H1 (cell line): ENCODE data around the gene APLP2. TPM values are rescaled to one million over a fixed set of nuclear protein-coding genes. Genes with fewer than 3 reads are reported as not detected.

Source experiments
- CTCF ChIA-PET: fragments of 300-600 bp; sonication (Branson Sonifier 250); formaldehyde crosslinking; loops from one replicate; lab custom pipeline; 2021; ENCODE audit not compliant: partially characterized antibody; lab: Charles Lee
- POLR2A ChIA-PET: fragments of 300-600 bp; sonication (Branson Sonifier 250); formaldehyde crosslinking; loops from one replicate; lab custom pipeline; 2021; ENCODE audit warnings: inconsistent platforms; ENCODE audit not compliant: partially characterized antibody; lab: Charles Lee
- DNase-seq, 2 experiments: peaks; one replicate each; pipeline versions ENCODE4 v3.0.0 to v3.0.0-alpha.2; 2010 to 2022; ENCODE audit warnings: low spot score in 2 of 2, low read depth in 1 of 2, mixed read lengths in 1 of 2
- FAIRE-seq: peaks from 2 replicates; lab custom pipeline; 2011; peaks lifted over from hg19 to GRCh38; lab: Jason Lieb, UNC
- H2AFZ ChIP-seq: 2 replicates; pipeline ENCODE4 v1.8.1; 2012; ENCODE audit warnings: low read length, inconsistent platforms
- H2AK5ac ChIP-seq: 2 replicates; pipeline ENCODE4 v1.6.1; 2013; ENCODE audit warnings: low read depth, low read length
- H2BK120ac ChIP-seq: replicated peaks from 2 replicates; pipeline ENCODE3; 2013; ENCODE audit warnings: low read depth, low read length, inconsistent platforms
- H2BK12ac ChIP-seq: 2 replicates; pipeline ENCODE4 v1.6.1; 2013; ENCODE audit warnings: low read depth, low read length
- H2BK15ac ChIP-seq: 2 replicates; pipeline ENCODE4 v1.6.1; 2013; ENCODE audit warnings: low read length
- H2BK20ac ChIP-seq: 2 replicates; pipeline ENCODE4 v1.6.1; 2013; ENCODE audit warnings: low read length
- H2BK5ac ChIP-seq: 2 replicates; pipeline ENCODE4 v1.6.1; 2013; ENCODE audit warnings: low read depth, low read length
- H3K14ac ChIP-seq: 2 replicates; pipeline ENCODE4 v1.6.1; 2013; ENCODE audit warnings: inconsistent platforms; ENCODE audit not compliant: insufficient read length
- H3K18ac ChIP-seq: 2 replicates; pipeline ENCODE4 v1.6.1; 2013; ENCODE audit warnings: low read length; ENCODE audit errors: extremely low read depth
- H3K23ac ChIP-seq: 2 replicates; pipeline ENCODE4 v1.6.1; 2013; ENCODE audit warnings: inconsistent platforms; ENCODE audit not compliant: insufficient read length
- H3K23me2 ChIP-seq: 2 replicates; pipeline ENCODE4 v1.6.1; 2013; ENCODE audit warnings: low read depth, low read length
- H3K27ac ChIP-seq: 2 replicates; pipeline ENCODE4 v1.6.1; 2011; ENCODE audit warnings: low read depth, low read length, inconsistent platforms
- H3K27me3 ChIP-seq, 4 experiments: replicated peaks in 1 of 4; 1 replicate in 1 of 4; 2 replicates in 3 of 4; pipeline versions ENCODE4 v1.6.1 to v1.8.1; 2011 to 2013; ENCODE audit warnings: low read length in 3 of 4, mild to moderate bottlenecking in 3 of 4, inconsistent platforms in 2 of 4, mixed read lengths in 2 of 4, moderate library complexity in 1 of 4; ENCODE audit not compliant: control insufficient read depth in 3 of 4, insufficient read depth in 3 of 4; ENCODE audit errors: extremely low read depth in 1 of 4
- H3K36me3 ChIP-seq, 4 experiments: 2 replicates each; pipeline versions ENCODE4 v1.6.1 to v1.8.1; 2011 to 2013; ENCODE audit warnings: mild to moderate bottlenecking in 4 of 4, low read length in 3 of 4, moderate library complexity in 2 of 4, control low read depth in 1 of 4, inconsistent platforms in 1 of 4; ENCODE audit not compliant: insufficient read depth in 4 of 4, control insufficient read depth in 2 of 4
- H3K4ac ChIP-seq: replicated peaks from 2 replicates; pipeline ENCODE3; 2013; ENCODE audit warnings: low read length, low read depth, mixed read lengths, inconsistent platforms; ENCODE audit not compliant: insufficient read length
- H3K4me1 ChIP-seq, 4 experiments: replicated peaks in 1 of 4; 1 replicate in 1 of 4; 2 replicates in 3 of 4; pipeline versions ENCODE4 v1.6.1 to v1.8.1; 2011 to 2013; ENCODE audit warnings: low read length in 3 of 4, inconsistent platforms in 2 of 4, mixed read lengths in 1 of 4; ENCODE audit not compliant: insufficient read depth in 4 of 4, control insufficient read depth in 3 of 4
- H3K4me2 ChIP-seq, 2 experiments: 2 replicates each; pipeline versions ENCODE4 v1.6.1 to v1.8.1; 2011 to 2013; ENCODE audit warnings: low read depth in 2 of 2, low read length in 2 of 2, control low read depth in 1 of 2, inconsistent platforms in 1 of 2, mild to moderate bottlenecking in 1 of 2; ENCODE audit not compliant: insufficient read depth in 1 of 2
- H3K4me3 ChIP-seq, 4 experiments: fragments of 200-600, 300-600 bp in 1 of 4; sonication (generic), shearing (Covaris generic), sonication (Bioruptor Twin) in 1 of 4; 2 replicates each; pipeline versions ENCODE4 v1.5.1 to v1.8.1; 2011 to 2016; ENCODE audit warnings: low read length in 4 of 4, low read depth in 3 of 4, control low read depth in 2 of 4, inconsistent platforms in 2 of 4, mild to moderate bottlenecking in 2 of 4, mixed read lengths in 1 of 4, moderate library complexity in 1 of 4; ENCODE audit not compliant: insufficient read depth in 2 of 4; ENCODE audit errors: extremely low read depth in 1 of 4
- H3K56ac ChIP-seq: replicated peaks from 2 replicates; pipeline ENCODE3; 2013; ENCODE audit warnings: low read depth, mild to moderate bottlenecking, mixed read lengths, low read length, inconsistent platforms; ENCODE audit not compliant: insufficient read length
- H3K79me1 ChIP-seq: 2 replicates; pipeline ENCODE4 v1.6.1; 2013; ENCODE audit warnings: low read depth, low read length, control low read depth
- H3K79me2 ChIP-seq, 2 experiments: 2 replicates each; pipeline versions ENCODE4 v1.6.1 to v1.8.1; 2012 to 2013; ENCODE audit warnings: low read length in 2 of 2, mild to moderate bottlenecking in 2 of 2, inconsistent platforms in 1 of 2; ENCODE audit not compliant: insufficient read depth in 2 of 2, control insufficient read depth in 1 of 2
- H3K9ac ChIP-seq, 4 experiments: replicated peaks in 1 of 4; 1 replicate in 1 of 4; 2 replicates in 3 of 4; pipeline versions ENCODE4 v1.6.1 to v1.8.1; 2011 to 2013; ENCODE audit warnings: low read depth in 3 of 4, low read length in 3 of 4, control low read depth in 2 of 4, mild to moderate bottlenecking in 2 of 4, moderate library complexity in 2 of 4, inconsistent platforms in 1 of 4; ENCODE audit errors: extremely low read depth in 1 of 4
- H3K9me3 ChIP-seq, 2 experiments: 2 replicates each; pipeline versions ENCODE4 v1.6.1 to v1.8.1; 2012 to 2013; ENCODE audit warnings: mild to moderate bottlenecking in 2 of 2, moderate library complexity in 2 of 2, control low read depth in 1 of 2, inconsistent platforms in 1 of 2, low read depth in 1 of 2, low read length in 1 of 2, mixed read lengths in 1 of 2; ENCODE audit not compliant: insufficient read depth in 2 of 2
- H4K20me1 ChIP-seq, 2 experiments: replicated peaks in 1 of 2; 2 replicates each; pipeline versions ENCODE3 to v1.8.1; 2011 to 2013; ENCODE audit warnings: inconsistent platforms in 2 of 2, low read length in 2 of 2, mild to moderate bottlenecking in 1 of 2; ENCODE audit not compliant: insufficient read depth in 2 of 2, control insufficient read depth in 1 of 2
- H4K5ac ChIP-seq: 2 replicates; pipeline ENCODE4 v1.6.1; 2013; ENCODE audit warnings: low read length, low read depth, mixed read lengths, inconsistent platforms; ENCODE audit not compliant: insufficient read length
- H4K8ac ChIP-seq: 2 replicates; pipeline ENCODE4 v1.8.0; 2013; ENCODE audit warnings: mild to moderate bottlenecking, moderate library complexity, low read length, inconsistent platforms; ENCODE audit not compliant: insufficient read depth; ENCODE audit errors: extremely low read depth
- H4K91ac ChIP-seq: replicated peaks from 2 replicates; pipeline ENCODE3; 2013; ENCODE audit warnings: low read length, mixed read lengths, inconsistent platforms; ENCODE audit not compliant: insufficient read length
- EZH2 ChIP-seq: fragments of 200-600 bp; sonication (generic); IDR thresholded peaks from 2 replicates; pipeline ENCODE4 v1.7.1; 2012; ENCODE audit warnings: low read depth, mild to moderate bottlenecking, moderate library complexity, low read length, inconsistent platforms; ENCODE audit not compliant: severe bottlenecking
- SP2 ChIP-seq: IDR thresholded peaks from 2 replicates; pipeline ENCODE4 v1.6.1; 2012; ENCODE audit warnings: mild to moderate bottlenecking, low read length, inconsistent platforms
- WGBS, 2 experiments: shearing (Covaris generic) in 1 of 2; methylation state at CpG; one replicate each; pipeline versions ENCODE4 v1.1.6 to v1.1.7; 2013 to 2015; ENCODE audit warnings: low lambda C conversion rate in 2 of 2, mixed read lengths in 2 of 2, inconsistent platforms in 1 of 2, low coverage in 1 of 2, missing lambda C conversion rate in 1 of 2; ENCODE audit not compliant: insufficient replicate concordance in 2 of 2, insufficient coverage in 1 of 2, insufficient read length in 1 of 2; ENCODE audit errors: extremely low coverage in 1 of 2, missing lambda C conversion rate in 1 of 2; 5-methylcytosine and 5-hydroxymethylcytosine counted together
- polyA plus RNA-seq, 7 experiments: library from polyadenylated mRNA; depleted of rRNA in 3 of 7; stranded (reverse) in 5 of 7; unstranded in 2 of 7; fragments of >200 nt in 5 of 7; fragments of 200-250 nt in 2 of 7; gene quantifications; 1 replicate in 5 of 7; 2 replicates in 1 of 7; 4 replicates in 1 of 7; pipeline versions ENCODE4 v1.2.1 to v1.2.3, GENCODE V29; 2011 to 2013; ENCODE audit warnings: missing spikeins in 2 of 7, mixed read lengths in 2 of 7
- total RNA-seq: library from RNA; stranded (reverse); fragmentation: NEBNext Ultra II Directional; extraction: Animal tissue kit (Norgen Biotek cat#: 25700); gene quantifications from 2 replicates; pipeline ENCODE4 v1.2.1, GENCODE V29; 2021

Gene APLP2
- total and polyA plus RNA-seq, 2 of the 8 experiments (the other 6 are each of a cell fraction or from before 2014, with no cell fraction given) = 222 to 315 TPM

DNA sequence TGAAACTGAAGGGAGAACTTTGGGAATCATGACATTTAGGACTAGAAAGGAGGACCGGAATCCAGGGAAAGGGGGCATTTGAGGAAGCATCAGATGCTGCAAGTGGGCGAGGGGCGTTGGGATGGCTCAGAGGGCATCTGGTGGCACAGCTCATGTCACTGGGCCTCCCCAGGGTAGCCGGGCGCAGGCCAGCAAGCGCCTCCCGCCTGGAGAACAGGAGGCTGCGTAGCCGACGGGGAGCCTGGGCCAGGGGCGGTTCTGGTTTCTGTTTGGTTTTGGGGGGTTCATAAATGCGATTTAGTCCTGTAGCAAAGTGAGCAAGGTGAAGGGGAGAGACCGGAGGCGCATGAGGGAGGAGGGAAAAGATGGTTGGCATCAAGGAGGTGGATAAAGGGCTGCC, 89.4 kb downstream of the APLP2 start:
- H3K9ac ChIP-seq = no peak overlapping the region
- no peak overlapping the region for H4K91ac ChIP-seq
- H2BK5ac ChIP-seq = no peak overlapping the region
- H3K27ac ChIP-seq = no peak overlapping the region
- H3K79me1 ChIP-seq = no peaks in the 10 kb centered on the region; the same call in none of the 2 replicates
- no peak overlapping the region for H2BK15ac ChIP-seq
- H3K23me2 ChIP-seq = peaks cover 5% of the 10 kb centered on the region; the same call in 1 of the 2 replicates
- H3K9me3 ChIP-seq = no peaks in the 10 kb centered on the region
- H4K20me1 ChIP-seq = no peaks in the 10 kb centered on the region
- H4K8ac ChIP-seq = no peak overlapping the region
- no peak overlapping the region for H2AFZ ChIP-seq
- 80% methylated on average over 14 of the region's 14 CpGs; no CpG with 5 or more reads in 1 of the 2 experiments for WGBS, 2 experiments
- H3K4me2 ChIP-seq = peak overlapping the region; percentile 84 to 86
- no peak for FAIRE-seq
- H3K4me3 ChIP-seq = peak overlapping the region; percentile 37 to 61 (median 44); a peak in 5 of 8 replicates
- POLR2A ChIA-PET = interaction anchor here (1.0 to 3.0 kb wide), 3 partner anchors 9 to 156 kb away, joined by 3 to 17 read pairs (median 13); partner anchors contain the start of gene PRDM10
- no peak overlapping the region for H2BK12ac ChIP-seq
- H3K36me3 ChIP-seq = no peaks in the 10 kb centered on the region
- CTCF ChIA-PET = interaction anchor here (2.1 to 4.4 kb wide), 2 partner anchors 11 to 28 kb away, joined by 10 to 15 read pairs; no protein-coding TSS in a partner anchor
- TF ChIP-seq SP2 (no peak), EZH2 (peak; percentile 18)
- TF ChIP-seq, all 59 proteins: peak for 1
- Histone ChIP-seq H3K27me3 (peaks cover 4 to 51% (median 43%) of the 10 kb centered on the region in 4 experiments), H3K79me2 (no peaks in the 10 kb centered on the region), H3K56ac (no peak overlapping the region), H2BK20ac (peak overlapping the region; percentile 24; the same call in 1 of the 2 replicates), H2AK5ac (no peak overlapping the region), H3K14ac (no peak overlapping the region), H3K18ac (no peak overlapping the region), H2BK120ac (no peak overlapping the region), H4K5ac (no peak overlapping the region), H3K23ac (no peak overlapping the region), H3K4ac (no peak overlapping the region), H3K4me1 (peaks cover 0 to 25% (median 11%) of the 10 kb centered on the region in 4 experiments; a peak in 6 of 7 replicates)
- DNase-seq = peak in 1 of 2 experiments; percentile 58
